ENCODE measurements around the gene SIM1.

GRCh38 chr6:100451577-100451976 lies 13.1 kb downstream of the SIM1 start:
- TF ChIP-seq, protein P1, sequence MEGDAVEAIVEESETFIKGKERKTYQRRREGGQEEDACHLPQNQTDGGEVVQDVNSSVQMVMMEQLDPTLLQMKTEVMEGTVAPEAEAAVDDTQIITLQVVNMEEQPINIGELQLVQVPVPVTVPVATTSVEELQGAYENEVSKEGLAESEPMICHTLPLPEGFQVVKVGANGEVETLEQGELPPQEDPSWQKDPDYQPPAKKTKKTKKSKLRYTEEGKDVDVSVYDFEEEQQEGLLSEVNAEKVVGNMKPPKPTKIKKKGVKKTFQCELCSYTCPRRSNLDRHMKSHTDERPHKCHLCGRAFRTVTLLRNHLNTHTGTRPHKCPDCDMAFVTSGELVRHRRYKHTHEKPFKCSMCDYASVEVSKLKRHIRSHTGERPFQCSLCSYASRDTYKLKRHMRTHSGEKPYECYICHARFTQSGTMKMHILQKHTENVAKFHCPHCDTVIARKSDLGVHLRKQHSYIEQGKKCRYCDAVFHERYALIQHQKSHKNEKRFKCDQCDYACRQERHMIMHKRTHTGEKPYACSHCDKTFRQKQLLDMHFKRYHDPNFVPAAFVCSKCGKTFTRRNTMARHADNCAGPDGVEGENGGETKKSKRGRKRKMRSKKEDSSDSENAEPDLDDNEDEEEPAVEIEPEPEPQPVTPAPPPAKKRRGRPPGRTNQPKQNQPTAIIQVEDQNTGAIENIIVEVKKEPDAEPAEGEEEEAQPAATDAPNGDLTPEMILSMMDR (conservative IDR thresholded peaks at IDR 0.05; ENCODE audit: low read length) = no peak
- no peak for TF ChIP-seq EZH2phosphoT487 (IDR thresholded peaks at IDR 0.05; ENCODE audit: borderline replicate concordance)
